Measurements from ENCODE around the gene TMEM116. TPM values are rescaled to one million over a fixed set of nuclear protein-coding genes. Genes with fewer than 3 reads are reported as not detected.
A peak's percentile ranks its signal among the peaks of the same experiment; 100 is the strongest.
"Not testable (repeated sequence)": the region's sequence is repeated elsewhere in the genome, so short reads cannot be mapped to it uniquely, and the experiment has no call there.

TMEM116 gene
- total RNA-seq, 1 donor from 2014 or later, result 35.0 TPM

DNA sequence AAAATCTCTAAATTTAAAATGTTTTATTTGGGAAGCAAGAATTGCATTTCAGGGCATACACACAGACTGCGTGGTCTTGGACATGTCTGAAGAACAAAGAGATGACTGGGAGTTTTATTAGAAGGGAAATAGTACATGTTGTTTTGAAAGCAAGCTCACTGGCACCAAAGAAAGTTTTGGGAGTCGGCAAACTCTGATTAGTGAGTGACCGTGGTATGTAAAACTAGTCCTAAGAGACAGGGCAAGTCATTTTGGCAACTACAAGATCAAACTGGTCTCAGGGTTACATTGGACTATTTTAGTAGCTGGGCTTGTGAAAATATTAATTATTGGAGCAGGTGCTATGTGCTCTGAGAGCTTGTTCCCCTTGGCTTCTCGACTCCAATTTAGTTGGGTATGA lies 14.9 kb downstream of the TMEM116 start:
- TF ChIP-seq, protein P1, sequence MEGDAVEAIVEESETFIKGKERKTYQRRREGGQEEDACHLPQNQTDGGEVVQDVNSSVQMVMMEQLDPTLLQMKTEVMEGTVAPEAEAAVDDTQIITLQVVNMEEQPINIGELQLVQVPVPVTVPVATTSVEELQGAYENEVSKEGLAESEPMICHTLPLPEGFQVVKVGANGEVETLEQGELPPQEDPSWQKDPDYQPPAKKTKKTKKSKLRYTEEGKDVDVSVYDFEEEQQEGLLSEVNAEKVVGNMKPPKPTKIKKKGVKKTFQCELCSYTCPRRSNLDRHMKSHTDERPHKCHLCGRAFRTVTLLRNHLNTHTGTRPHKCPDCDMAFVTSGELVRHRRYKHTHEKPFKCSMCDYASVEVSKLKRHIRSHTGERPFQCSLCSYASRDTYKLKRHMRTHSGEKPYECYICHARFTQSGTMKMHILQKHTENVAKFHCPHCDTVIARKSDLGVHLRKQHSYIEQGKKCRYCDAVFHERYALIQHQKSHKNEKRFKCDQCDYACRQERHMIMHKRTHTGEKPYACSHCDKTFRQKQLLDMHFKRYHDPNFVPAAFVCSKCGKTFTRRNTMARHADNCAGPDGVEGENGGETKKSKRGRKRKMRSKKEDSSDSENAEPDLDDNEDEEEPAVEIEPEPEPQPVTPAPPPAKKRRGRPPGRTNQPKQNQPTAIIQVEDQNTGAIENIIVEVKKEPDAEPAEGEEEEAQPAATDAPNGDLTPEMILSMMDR (IDR thresholded peaks at IDR 0.05; ENCODE audit: borderline replicate concordance), result no peak
- peaks cover 73% of the 10 kb centered on the region for H3K4me1 ChIP-seq
- H3K9me3 ChIP-seq (replicated peaks), result no peaks in the 10 kb centered on the region
- no peak for DNase-seq
- intact Hi-C loops (cut with micrococcal nuclease), result no loop called here
- H3K36me3 ChIP-seq, result peaks cover 10% of the 10 kb centered on the region
- peak overlapping the region; percentile 45 for H3K27ac ChIP-seq (replicated peaks)
- no peaks in the 10 kb centered on the region for H3K27me3 ChIP-seq (ENCODE audit: low read depth)
- H3K4me3 ChIP-seq, result no peak overlapping the region

DNA sequence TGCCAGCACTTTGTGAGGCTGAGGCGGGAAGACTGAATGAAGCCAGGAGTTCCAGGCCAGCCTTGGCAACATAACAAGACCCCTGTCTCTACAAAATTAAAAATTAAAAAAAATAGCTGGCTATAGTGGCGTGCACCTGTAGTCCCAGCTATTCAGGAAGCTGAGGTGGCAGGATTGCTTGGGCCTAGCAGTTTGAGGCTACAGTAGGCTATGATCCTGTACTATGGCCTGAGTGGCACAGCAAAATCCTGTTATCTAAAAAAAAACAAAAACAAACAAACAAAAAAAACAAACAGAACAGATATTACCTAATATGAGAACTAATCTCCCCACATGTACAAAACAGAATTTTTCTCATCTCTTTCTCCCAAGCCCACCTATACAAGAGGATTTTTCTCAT lies 15.7 kb downstream of the TMEM116 start:
- intact Hi-C loops (cut with micrococcal nuclease), result no loop called here
- H3K27ac ChIP-seq (replicated peaks), result peak overlapping the region; percentile 45
- no peak for DNase-seq
- H3K27me3 ChIP-seq (ENCODE audit: low read depth), result no peaks in the 10 kb centered on the region
- peaks cover 8% of the 10 kb centered on the region for H3K36me3 ChIP-seq
- peaks cover 70% of the 10 kb centered on the region for H3K4me1 ChIP-seq
- no peaks in the 10 kb centered on the region for H3K9me3 ChIP-seq (replicated peaks)
- TF ChIP-seq, protein P1 (IDR thresholded peaks at IDR 0.05; ENCODE audit: borderline replicate concordance), result no peak
- no peak overlapping the region for H3K4me3 ChIP-seq

DNA sequence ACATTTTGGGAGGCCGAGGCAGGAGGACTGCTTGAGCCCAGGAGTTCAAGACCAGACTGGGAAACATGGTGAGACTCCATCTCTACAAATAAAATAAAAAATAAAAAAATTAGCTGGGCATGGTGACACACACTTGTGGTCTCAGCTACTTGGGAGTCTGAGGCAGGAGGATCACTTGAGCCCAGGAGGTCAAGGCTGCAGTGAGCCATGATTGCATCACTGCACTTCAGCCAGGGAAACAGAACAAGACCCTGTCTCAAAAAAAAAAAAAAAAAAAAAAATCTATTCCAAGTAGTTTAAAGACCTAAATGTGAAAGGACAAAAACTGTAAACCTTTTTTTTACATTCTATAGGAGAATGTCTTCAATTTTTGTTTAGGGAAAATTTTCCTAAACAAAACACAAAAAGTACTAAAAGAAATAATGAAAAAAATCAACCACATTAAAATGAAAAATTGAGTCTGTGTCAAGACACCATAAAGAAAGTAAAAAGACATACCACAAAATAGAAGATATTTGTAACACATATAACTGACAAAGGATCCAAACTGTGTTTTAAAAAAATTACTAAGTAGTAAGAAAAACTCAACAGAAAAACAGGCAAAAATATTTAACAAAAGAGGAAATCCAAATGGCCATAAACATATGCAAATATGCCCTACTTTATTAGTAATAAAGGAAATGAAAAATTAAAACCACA lies 17.0 kb downstream of the TMEM116 start:
- no peak for DNase-seq
- H3K4me1 ChIP-seq, result peaks cover 57% of the 10 kb centered on the region
- peaks cover 3% of the 10 kb centered on the region for H3K36me3 ChIP-seq
- intact Hi-C loops (cut with micrococcal nuclease), result no loop called here
- no peaks in the 10 kb centered on the region for H3K27me3 ChIP-seq (ENCODE audit: low read depth)
- TF ChIP-seq, protein P1 (IDR thresholded peaks at IDR 0.05; ENCODE audit: borderline replicate concordance), result no peak
- H3K9me3 ChIP-seq (replicated peaks), result no peaks in the 10 kb centered on the region
- H3K27ac ChIP-seq (replicated peaks), result no peak overlapping the region
- H3K4me3 ChIP-seq, result no peak overlapping the region

DNA sequence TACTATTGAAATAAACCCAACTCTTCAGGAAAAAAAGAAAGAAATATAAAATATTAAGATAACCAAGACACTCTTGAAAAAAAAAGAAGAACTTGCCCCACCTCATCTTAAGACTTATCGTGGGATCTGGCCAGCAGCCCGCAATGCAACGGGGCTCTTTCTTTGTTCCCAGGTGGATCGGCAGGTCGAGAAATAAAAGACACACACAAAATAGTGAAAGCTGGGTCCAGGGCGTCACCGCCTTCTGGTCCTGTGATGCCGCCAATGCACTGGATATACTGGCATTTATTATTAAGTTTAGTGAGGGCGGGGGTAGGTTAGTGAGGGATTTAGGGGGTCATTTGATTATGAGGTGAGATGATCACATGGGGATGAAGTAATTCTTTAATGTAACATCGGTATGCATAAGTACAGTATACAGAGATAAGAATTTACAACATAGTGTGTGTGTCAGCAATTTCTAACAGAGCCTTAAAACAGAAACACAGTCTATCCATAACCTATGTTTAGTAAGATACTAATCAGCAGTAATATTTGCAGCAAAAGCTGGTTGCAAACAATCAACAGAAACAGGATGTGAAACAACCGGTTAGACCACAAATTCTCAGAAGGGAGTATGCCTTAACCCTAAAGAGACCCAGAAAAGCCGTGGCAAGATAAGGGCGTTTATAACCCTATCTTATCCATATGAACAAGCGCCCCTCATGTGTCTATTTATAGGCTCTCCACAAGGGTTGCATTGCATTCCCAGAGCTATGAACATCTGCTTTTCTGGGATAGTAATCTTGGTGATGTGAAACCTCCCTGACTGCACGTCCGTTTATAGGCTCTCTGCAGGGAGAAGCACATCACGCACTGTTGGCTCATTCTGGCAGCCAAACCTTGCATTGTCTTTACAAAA lies 18.5 kb downstream of the TMEM116 start:
- Histone ChIP-seq H3K27ac (replicated peaks) (peak overlapping the region; percentile 43), H3K4me3 (peak overlapping the region; percentile 18), H3K4me1 (peaks cover 45% of the 10 kb centered on the region), H3K36me3 (peaks cover 17% of the 10 kb centered on the region)
- DNase-seq; H3K9me3 ChIP-seq (replicated peaks); H3K27me3 ChIP-seq (ENCODE audit: low read depth); intact Hi-C loops (cut with micrococcal nuclease): not testable (repeated sequence)

DNA sequence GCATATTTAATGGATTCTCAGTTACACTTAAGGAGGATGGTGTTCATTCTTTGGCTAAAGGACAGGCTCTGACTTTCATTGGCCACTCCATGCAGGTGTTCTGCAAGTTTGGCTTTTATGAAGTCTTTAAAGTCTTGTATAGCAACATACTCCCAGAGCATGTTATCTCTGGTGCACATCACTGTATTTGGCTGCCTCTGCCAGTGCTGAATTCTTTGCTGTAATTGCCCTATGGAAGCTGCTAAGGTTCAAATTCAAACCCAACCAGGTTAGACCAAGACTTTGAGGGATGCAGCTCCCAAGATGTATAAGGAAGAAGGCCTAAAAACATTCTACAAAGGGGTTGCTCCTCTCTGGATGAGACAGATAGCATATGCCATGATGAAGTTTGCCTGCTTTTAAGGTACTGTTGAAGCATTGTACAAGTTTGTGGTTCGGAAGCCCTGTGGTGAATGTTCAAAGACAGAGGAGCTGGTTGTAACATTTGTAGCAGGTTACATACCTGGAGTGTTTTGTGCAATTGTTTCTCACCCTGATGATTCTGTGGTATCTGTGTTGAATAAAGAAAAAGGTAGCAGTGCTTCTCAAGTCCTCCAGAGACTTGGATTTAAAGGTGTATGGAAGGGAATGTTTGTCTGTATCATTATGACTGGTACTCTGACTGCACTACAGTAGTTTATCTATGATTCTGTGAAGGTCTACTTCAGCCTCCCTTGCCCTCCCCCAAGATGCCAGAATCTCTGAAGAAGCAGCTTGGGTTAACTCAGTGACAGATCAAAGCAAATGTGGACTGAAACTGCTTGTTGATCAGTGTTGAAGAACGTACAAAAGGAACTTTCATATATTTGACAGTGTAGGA lies 19.4 kb downstream of the TMEM116 start:
- peak overlapping the region; percentile 43 for H3K27ac ChIP-seq (replicated peaks)
- no peaks in the 10 kb centered on the region for H3K27me3 ChIP-seq (ENCODE audit: low read depth)
- peaks cover 18% of the 10 kb centered on the region for H3K36me3 ChIP-seq
- TF ChIP-seq, protein P1 (IDR thresholded peaks at IDR 0.05; ENCODE audit: borderline replicate concordance), result no peak
- peak overlapping the region; percentile 18 for H3K4me3 ChIP-seq
- H3K4me1 ChIP-seq, result peaks cover 42% of the 10 kb centered on the region
- no peak for DNase-seq
- intact Hi-C loops (cut with micrococcal nuclease), result no loop called here
- no peaks in the 10 kb centered on the region for H3K9me3 ChIP-seq (replicated peaks)

Measured in left ventricle myocardium inferior (tissue), 1 donor.